HG02973 (cell line): Measurements from ENCODE around the gene SLC35B3.
"Not testable (repeated sequence)": the region's sequence is repeated elsewhere in the genome, so short reads cannot be mapped to it uniquely, and the experiment has no call there.

Experiments used
- ATAC-seq: cut with Tn5 transposase; IDR thresholded peaks from one replicate; pipeline ENCODE4 v1.9.1; 2021; ENCODE audit warnings: moderate library complexity; ENCODE audit not compliant: unreplicated experiment

SLC35B3 gene

GRCh38 chr6:8435093-8435844 is at the start of gene SLC35B3:
SLC35B3 (minus strand) TSS chr6:8435545.
- peak; percentile 93 for ATAC-seq

- ATAC-seq, result no peak
Measured at GRCh38 chr6:8483650-8484049, 48.3 kb upstream of the SLC35B3 start.

- ATAC-seq, result no peak
Measured at GRCh38 chr6:8481727-8482126, 46.4 kb upstream of the SLC35B3 start.

DNA sequence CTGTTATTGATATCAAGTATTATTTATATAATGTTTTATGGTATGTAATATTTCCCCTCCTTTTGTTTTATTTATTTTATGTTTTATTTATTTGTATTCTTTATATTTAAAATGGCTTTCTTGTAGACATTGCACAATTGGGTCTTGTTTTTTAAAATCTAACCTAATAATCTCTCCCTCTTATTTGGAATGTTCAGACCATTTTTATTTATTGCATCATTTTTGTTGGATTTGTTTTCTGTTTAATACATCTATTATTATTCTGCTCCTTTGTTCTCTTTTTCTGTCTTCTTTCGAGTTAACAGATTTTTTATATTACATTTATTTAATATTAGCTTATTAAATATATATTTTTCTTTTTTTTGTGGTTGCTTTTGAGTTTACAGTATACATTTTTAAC is 43.1 kb upstream of the SLC35B3 start:
- ATAC-seq, result no peak

GRCh38 chr6:8476656-8477055 is 41.3 kb upstream of the SLC35B3 start:
- no peak for ATAC-seq

GRCh38 chr6:8468552-8469356 is 33.4 kb upstream of the SLC35B3 start:
- no peak for ATAC-seq

- ATAC-seq, result no peak
Measured at GRCh38 chr6:8462694-8463093, 27.3 kb upstream of the SLC35B3 start.

- ATAC-seq, result no peak
Measured at GRCh38 chr6:8462169-8462568, 26.8 kb upstream of the SLC35B3 start.

- no peak for ATAC-seq
Measured at GRCh38 chr6:8446391-8446790, 11.0 kb upstream of the SLC35B3 start.

DNA sequence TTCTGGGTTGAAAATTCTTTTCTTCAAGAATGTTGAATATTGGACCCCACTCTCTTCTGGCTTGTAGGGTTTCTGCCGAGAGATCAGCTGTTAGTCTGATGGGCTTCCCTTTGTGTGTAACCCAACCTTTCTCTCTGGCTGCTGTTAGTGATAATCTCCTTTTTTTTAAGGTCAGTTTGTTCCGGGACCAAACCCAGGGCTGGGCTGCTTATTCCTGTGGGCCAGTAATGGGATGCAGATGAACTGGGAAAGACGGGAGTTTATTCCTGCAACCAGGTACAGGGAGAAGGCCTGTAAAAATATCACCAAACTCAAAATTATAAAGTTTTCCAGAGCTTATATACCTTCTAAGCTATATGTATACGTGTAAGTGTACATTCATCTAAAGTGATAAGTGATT is 10.6 kb upstream of the SLC35B3 start:
- ATAC-seq, result not testable (repeated sequence)

DNA sequence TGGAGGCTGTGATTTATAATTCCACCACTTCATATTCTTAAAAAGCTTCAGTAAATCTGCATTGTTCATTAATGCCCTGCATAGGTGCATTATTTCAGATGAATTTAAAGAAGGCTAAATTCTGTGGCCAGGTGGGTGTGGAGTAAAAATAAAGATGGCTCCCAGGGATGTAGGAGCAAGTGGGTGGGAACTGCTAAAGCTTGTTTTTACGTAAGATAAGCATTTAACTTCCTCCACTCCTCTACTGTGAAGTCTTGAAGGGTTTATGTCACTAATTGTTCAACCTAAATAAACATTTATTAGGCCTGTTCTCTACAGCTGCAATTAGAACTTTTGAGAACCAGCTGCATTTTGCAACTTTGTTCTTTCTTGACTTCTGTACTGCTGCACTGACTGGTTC is 6.8 kb upstream of the SLC35B3 start:
- ATAC-seq, result no peak

- ATAC-seq, result no peak
Measured at GRCh38 chr6:8441452-8441851, 6.1 kb upstream of the SLC35B3 start.

DNA sequence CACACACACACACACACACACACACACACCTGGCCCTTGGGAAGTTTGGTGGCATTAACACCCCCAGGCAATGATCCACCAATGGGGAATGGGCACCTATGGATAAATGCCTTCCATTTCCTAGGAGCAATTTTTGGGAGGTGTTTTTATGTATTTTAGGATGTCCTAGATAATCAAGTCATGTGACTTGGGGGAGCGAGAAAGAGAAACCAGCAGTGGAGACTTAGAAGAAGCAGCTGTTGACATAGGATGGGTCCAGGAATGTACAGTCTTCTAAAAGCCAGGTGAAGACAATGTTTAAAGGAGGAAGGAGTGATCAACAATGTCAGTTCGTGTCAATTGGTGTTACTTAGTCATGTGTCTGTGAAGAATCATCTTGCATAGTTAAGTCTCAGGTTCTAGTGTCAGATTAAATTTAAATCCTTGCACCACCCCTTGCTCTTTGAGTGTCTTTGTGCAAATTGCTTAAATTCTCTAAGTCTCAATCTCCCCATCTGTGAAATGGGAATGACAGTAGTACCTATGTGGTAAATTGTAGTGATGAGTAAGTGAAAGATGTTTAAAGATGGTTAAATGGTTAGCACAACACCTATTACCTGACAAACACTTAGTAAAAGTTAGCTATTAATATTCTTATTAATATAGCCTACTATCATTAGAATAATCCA is 4.4 kb upstream of the SLC35B3 start:
- no peak for ATAC-seq

DNA sequence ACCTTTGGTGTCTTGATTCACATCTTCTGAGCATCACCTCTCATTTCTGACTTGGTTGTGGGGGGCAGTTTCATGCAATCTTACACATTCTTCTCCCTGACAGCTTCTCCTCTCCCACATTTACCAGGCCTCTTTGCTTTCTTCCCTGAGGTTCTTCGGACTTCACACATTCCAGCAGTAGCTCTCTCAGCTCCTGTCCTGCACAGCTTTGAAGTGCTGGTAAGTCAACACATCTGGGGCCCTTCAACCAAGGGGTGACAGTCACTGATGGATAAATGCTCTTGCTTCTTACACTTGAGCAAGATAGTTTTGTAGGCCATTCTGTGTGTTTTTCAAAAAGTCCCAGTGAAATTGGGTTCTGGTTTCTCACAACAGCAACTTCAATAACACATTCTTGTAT is 2.5 kb upstream of the SLC35B3 start:
- no peak for ATAC-seq

DNA sequence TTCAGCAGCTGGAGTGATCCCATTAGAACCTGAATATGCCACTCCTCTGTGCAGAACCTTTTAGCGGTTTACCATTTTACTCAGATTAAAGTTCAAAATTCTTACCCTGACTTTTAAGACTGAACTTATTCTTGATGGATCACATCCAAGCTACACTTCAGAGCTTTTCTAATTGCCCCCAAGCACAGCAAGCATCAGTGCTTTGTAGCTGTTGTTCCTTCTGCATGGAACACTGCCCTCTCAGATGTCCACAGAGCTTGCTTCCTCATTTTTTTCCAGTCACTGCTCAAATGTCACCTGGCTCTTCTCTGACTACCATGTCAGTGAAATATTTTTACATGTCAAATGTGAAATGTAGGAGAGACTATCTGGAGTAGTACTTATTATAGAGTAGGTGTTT is 1.6 kb upstream of the SLC35B3 start:
- no peak for ATAC-seq

- ATAC-seq, result no peak
Measured at GRCh38 chr6:8435845-8436168, 462 bp upstream of the SLC35B3 start.

GRCh38 chr6:8434727-8435092 is 635 bp downstream of the SLC35B3 start:
- ATAC-seq, result peak; percentile 35

DNA sequence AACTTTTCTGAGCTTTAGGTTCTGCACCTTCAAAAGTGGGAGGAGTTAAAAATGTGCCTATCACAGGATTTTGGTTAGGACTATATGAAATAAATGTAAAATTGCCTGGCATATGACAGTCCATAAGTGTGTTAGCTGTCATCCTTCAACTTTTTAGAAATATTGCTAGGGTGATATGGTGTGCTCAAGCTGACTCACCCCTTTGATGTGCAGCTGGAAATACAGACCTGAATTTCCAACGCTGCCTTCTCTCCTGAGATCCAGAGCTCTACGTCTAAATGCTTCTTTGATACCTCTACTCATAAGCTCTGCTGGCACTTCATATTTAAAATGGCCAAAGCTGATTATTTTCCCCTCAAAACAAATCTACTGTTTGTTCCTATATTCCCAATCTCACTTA is 2.7 kb downstream of the SLC35B3 start:
- ATAC-seq, result no peak

DNA sequence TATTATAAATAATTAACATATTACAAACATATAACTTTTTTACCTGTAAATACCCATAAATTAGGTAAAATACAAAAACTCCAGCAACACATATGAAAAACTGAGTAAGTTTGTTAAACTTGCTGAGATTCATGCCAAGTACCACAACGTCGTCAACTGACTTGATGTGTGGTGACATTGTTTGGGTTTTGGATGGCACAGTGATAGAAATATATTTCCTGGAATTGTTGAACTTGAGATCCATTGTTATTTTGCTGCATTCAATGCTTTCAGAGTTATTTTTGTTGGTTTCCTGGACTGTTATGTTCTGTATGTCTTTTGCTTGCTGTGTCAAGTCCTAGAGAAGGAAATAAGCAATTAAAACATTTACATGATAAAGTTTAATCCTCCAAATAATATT is 5.5 kb downstream of the SLC35B3 start:
- no peak for ATAC-seq

DNA sequence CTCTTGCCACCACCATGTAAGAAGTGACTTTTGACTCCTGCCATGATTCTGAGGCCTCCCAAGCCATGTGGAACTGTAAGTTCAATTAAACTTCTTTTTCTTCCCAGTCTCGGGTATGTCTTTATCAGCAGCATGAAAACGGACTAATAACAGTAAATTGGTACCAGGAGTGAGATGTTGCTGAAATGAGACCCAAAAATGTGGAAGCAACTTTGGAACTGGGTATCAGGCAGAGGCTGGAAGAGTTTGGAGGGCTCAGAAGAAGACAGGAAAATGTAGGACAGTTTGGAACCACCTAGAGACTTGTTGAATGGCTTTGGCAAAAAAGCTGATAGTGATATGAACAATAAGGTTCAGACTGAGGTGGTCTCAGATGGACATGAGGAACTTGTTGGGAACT is 8.8 kb downstream of the SLC35B3 start:
- not testable (repeated sequence) for ATAC-seq

DNA sequence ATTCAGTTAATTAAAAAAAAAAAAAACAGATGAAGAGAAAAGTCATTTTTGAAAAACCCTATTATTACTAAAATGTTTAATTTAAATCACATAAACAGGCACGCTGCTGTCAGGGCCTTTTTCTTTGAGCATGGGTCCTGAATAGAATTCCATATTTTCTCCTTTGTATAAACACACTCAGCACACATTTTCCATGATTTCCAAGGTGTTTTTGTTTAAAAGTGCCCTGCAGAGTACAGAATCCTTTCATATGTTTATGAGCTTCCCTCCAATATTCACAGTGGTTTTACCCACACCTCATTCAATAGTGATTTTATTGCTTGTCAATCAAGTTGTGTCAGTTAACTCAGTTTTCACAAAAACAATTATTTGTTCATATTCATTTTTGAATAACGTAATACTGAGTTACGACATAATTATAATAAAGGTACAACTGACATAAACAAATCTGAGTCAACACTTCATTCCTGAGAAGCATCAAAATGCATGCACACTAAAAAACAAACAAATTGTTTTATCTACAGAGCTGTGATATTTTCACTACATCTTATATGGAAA is 15.2 kb downstream of the SLC35B3 start:
- ATAC-seq, result no peak

- ATAC-seq, result no peak
Measured at GRCh38 chr6:8415913-8416312, 19.4 kb downstream of the SLC35B3 start.
